ENCODE data around the gene THRSP.
A peak's percentile ranks its signal among the peaks of the same experiment; 100 is the strongest.
"Not testable (repeated sequence)": the region's sequence is repeated elsewhere in the genome, so short reads cannot be mapped to it uniquely, and the experiment has no call there.

THRSP gene

DNA sequence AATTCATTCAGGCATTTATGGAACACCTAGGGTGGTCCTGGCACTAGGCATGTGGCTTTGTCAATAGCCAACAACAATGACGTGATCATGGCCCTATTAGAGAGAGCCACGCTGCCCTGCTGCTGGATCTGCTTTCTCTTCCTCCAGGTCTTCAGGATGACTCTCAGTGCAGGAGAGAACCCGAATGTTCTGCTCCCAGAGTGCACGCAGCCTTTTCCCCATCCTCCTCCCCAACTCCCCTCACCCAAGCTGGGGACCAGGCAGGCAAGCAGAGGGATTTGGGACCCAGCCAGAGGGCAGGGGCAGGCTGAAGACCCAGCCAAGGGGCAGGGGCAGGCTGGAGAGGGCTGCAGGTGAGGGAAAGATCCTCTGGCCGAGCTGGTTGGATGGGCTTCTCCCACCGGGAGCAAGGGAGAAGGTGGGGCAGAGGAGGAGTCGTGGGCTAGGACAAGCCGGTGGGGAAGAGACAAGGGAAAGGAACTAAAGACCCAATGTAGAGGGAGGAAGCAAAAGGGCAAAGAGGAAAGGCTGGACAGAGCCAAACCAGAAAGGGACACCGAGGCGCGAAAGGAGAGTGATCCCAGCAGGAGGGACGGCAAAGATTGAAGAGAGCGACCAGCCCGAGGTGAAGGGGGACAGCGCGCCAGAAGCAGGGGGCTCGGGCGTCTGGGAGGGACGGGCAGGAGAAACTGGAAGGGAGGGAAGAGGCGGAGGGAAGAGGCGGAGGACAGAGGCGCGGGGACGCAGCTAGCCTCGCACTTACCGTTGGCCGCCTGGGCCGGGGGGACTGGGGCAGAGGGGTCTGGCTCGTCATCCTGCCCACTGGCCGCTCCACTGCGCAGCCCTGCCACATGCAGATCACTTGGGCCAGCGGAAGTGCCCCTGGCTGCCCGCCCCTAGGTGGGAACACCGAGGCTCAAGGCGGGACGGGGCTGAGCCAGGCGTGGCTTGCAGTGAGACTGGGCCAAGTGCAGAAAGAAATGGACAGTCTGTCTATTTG, 41.0 kb upstream of the THRSP start, which contains the start of gene KCTD14:
Gene KCTD14, minus strand, starts transcription at position 880 of the 1,000 bp plus-strand sequence. Its CDS starts 27 bp downstream, at position 853.
- WGBS (ENCODE audit: insufficient coverage), result 26% methylated on average over 32 of the region's 37 CpGs
- CTCF ChIA-PET, result no interaction called here
- H3K4me3 ChIP-seq (ENCODE audit: control insufficient read depth in 1 of 7, extremely low read depth in 1 of 7, insufficient read depth in 4 of 7, low read depth in 2 of 7, low read length in 6 of 7), result peak within 1 kb of the TSS in 3 of 7 experiments; percentile 37 to 56 (median 42)

DNA sequence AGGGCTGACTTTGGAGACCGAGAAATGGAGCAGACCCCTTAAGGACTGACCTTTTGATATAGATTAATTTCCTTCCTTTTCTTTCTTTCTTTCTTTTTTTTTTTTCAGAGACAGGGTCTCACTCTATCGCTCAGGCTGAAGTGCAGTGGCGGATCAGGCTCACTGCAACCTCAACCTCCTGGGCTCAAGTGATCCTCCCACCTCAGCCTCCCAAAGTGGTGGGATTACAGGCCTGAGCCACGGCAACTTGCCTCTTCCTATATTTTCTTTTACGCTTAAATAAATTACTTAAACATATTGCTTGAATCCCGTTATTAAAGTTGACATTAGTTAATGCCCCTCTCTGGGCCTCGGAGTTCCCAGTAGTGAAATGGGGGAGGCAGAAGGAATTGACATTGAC, 40.2 kb upstream of the THRSP start:
- Histone ChIP-seq H3K36me3 (ENCODE audit: control insufficient read depth in 4 of 4, insufficient read depth in 4 of 4, low read length in 3 of 4) (no peaks in the 10 kb centered on the region), H3K4me1 (ENCODE audit: control extremely low read depth in 1 of 4, control insufficient read depth in 4 of 4, insufficient read depth in 4 of 4, low read length in 3 of 4) (peaks cover 0 to 3% (median 3%) of the 10 kb centered on the region in 4 experiments), H3K27ac (ENCODE audit: insufficient read depth in 1 of 2, low read depth in 1 of 2, low read length in 2 of 2, poor library complexity in 1 of 2, severe bottlenecking in 2 of 2) (no peak overlapping the region), H3K9me3 (ENCODE audit: control extremely low read depth in 1 of 5, control insufficient read depth in 4 of 5, insufficient read depth in 2 of 5, low read depth in 1 of 5, low read length in 4 of 5) (peaks cover 0 to 2% (median 0%) of the 10 kb centered on the region in 5 experiments), H3K27me3 (replicated peaks in 2 of 5; ENCODE audit: control insufficient read depth in 4 of 5, insufficient read depth in 5 of 5, low read length in 4 of 5) (peaks cover 0 to 23% (median 4%) of the 10 kb centered on the region in 5 experiments), H3K4me3 (ENCODE audit: control insufficient read depth in 1 of 7, extremely low read depth in 1 of 7, insufficient read depth in 4 of 7, low read depth in 2 of 7, low read length in 6 of 7) (peak overlapping the region in 3 of 7 experiments; percentile 37 to 56 (median 42))
- no peak for DNase-seq
- POLR2A ChIA-PET, result no interaction called here
- CTCF ChIA-PET, result no interaction called here
- WGBS (ENCODE audit: insufficient coverage), result 75% methylated on average over 3 of the region's 7 CpGs

More for the DNA sequence above, 41.0 kb upstream of the THRSP start, which contains the start of gene KCTD14:
- no peaks in the 10 kb centered on the region for H3K36me3 ChIP-seq (ENCODE audit: control insufficient read depth in 4 of 4, insufficient read depth in 4 of 4, low read length in 3 of 4)
- POLR2A ChIA-PET, result no interaction called here
- DNase-seq, result no peak
- H3K27ac ChIP-seq (ENCODE audit: insufficient read depth in 1 of 2, low read depth in 1 of 2, low read length in 2 of 2, poor library complexity in 1 of 2, severe bottlenecking in 2 of 2), result no peak within 1 kb of the TSS
- H3K4me1 ChIP-seq (ENCODE audit: control extremely low read depth in 1 of 4, control insufficient read depth in 4 of 4, insufficient read depth in 4 of 4, low read length in 3 of 4), result peaks cover 0 to 3% (median 3%) of the 10 kb centered on the region in 4 experiments
- peaks cover 0 to 2% (median 0%) of the 10 kb centered on the region in 5 experiments for H3K9me3 ChIP-seq (ENCODE audit: control extremely low read depth in 1 of 5, control insufficient read depth in 4 of 5, insufficient read depth in 2 of 5, low read depth in 1 of 5, low read length in 4 of 5)
- peaks cover 0 to 23% (median 4%) of the 10 kb centered on the region in 5 experiments for H3K27me3 ChIP-seq (replicated peaks in 2 of 5; ENCODE audit: control insufficient read depth in 4 of 5, insufficient read depth in 5 of 5, low read length in 4 of 5)

GRCh38 chr11:78025378-78025777, 38.3 kb upstream of the THRSP start:
- H3K4me3 ChIP-seq (ENCODE audit: control insufficient read depth in 1 of 7, extremely low read depth in 1 of 7, insufficient read depth in 4 of 7, low read depth in 2 of 7, low read length in 6 of 7), result no peak overlapping the region
- CTCF ChIA-PET, result interaction anchor here (1.4 kb wide), 1 partner anchor 26 kb away, joined by 4 read pairs; no protein-coding TSS in a partner anchor

DNA sequence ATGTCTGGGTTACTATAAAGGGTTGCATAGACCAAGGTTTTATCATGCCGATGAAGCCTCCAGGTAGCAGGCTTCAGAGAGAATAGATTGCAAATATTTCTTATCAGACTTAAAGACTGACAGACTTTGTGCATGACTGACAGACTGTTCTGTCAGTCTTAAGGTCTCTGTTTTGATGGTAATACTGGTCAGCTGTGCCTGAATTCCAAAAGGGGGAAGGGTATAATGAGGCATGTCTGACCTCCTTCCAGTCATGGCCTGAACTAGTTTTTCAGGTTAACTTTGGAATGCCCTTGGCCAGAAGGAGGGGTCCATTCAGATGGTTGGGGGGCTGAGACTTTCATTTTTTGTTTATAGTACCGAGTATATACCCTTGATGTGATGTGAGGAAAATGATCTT, 35.9 kb upstream of the THRSP start:
- POLR2A ChIA-PET, result no interaction called here
- Histone ChIP-seq H3K4me1 (ENCODE audit: control extremely low read depth in 1 of 4, control insufficient read depth in 4 of 4, insufficient read depth in 4 of 4, low read length in 3 of 4) (peaks cover 0 to 23% (median 14%) of the 10 kb centered on the region in 4 experiments), H3K9me3 (ENCODE audit: control extremely low read depth in 1 of 5, control insufficient read depth in 4 of 5, insufficient read depth in 2 of 5, low read depth in 1 of 5, low read length in 4 of 5) (no peaks in the 10 kb centered on the region), H3K27me3 (replicated peaks in 2 of 5; ENCODE audit: control insufficient read depth in 4 of 5, insufficient read depth in 5 of 5, low read length in 4 of 5) (peaks cover 0 to 12% (median 4%) of the 10 kb centered on the region in 5 experiments), H3K36me3 (ENCODE audit: control insufficient read depth in 4 of 4, insufficient read depth in 4 of 4, low read length in 3 of 4) (no peaks in the 10 kb centered on the region), H3K4me3 (ENCODE audit: control insufficient read depth in 1 of 7, extremely low read depth in 1 of 7, insufficient read depth in 4 of 7, low read depth in 2 of 7, low read length in 6 of 7) (no peak overlapping the region), H3K27ac (ENCODE audit: insufficient read depth in 1 of 2, low read depth in 1 of 2, low read length in 2 of 2, poor library complexity in 1 of 2, severe bottlenecking in 2 of 2) (no peak overlapping the region)
- WGBS (ENCODE audit: insufficient coverage), result 86% methylated on average over 1 of the region's 2 CpGs
- no peak for DNase-seq
- CTCF ChIA-PET, result interaction anchor here (0.6 to 0.7 kb wide), 2 partner anchors 18 to 33 kb away, joined by 3 read pairs; no protein-coding TSS in a partner anchor

More at GRCh38 chr11:78025378-78025777, 38.3 kb upstream of the THRSP start:
- POLR2A ChIA-PET, result no interaction called here
- Histone ChIP-seq H3K36me3 (ENCODE audit: control insufficient read depth in 4 of 4, insufficient read depth in 4 of 4, low read length in 3 of 4) (no peaks in the 10 kb centered on the region), H3K27me3 (replicated peaks in 2 of 5; ENCODE audit: control insufficient read depth in 4 of 5, insufficient read depth in 5 of 5, low read length in 4 of 5) (peaks cover 0 to 23% (median 4%) of the 10 kb centered on the region in 5 experiments), H3K4me1 (ENCODE audit: control extremely low read depth in 1 of 4, control insufficient read depth in 4 of 4, insufficient read depth in 4 of 4, low read length in 3 of 4) (peaks cover 0 to 10% (median 5%) of the 10 kb centered on the region in 4 experiments), H3K9me3 (ENCODE audit: control extremely low read depth in 1 of 5, control insufficient read depth in 4 of 5, insufficient read depth in 2 of 5, low read depth in 1 of 5, low read length in 4 of 5) (peaks cover 0 to 2% (median 0%) of the 10 kb centered on the region in 5 experiments), H3K27ac (ENCODE audit: insufficient read depth in 1 of 2, low read depth in 1 of 2, low read length in 2 of 2, poor library complexity in 1 of 2, severe bottlenecking in 2 of 2) (no peak overlapping the region)
- DNase-seq, result no peak

GRCh38 chr11:78028423-78028822, 35.2 kb upstream of the THRSP start:
- H3K4me3 ChIP-seq (ENCODE audit: control insufficient read depth in 1 of 7, extremely low read depth in 1 of 7, insufficient read depth in 4 of 7, low read depth in 2 of 7, low read length in 6 of 7); H3K27me3 ChIP-seq (replicated peaks in 2 of 5; ENCODE audit: control insufficient read depth in 4 of 5, insufficient read depth in 5 of 5, low read length in 4 of 5); H3K27ac ChIP-seq (ENCODE audit: insufficient read depth in 1 of 2, low read depth in 1 of 2, low read length in 2 of 2, poor library complexity in 1 of 2, severe bottlenecking in 2 of 2); H3K9me3 ChIP-seq (ENCODE audit: control extremely low read depth in 1 of 5, control insufficient read depth in 4 of 5, insufficient read depth in 2 of 5, low read depth in 1 of 5, low read length in 4 of 5); DNase-seq; H3K36me3 ChIP-seq (ENCODE audit: control insufficient read depth in 4 of 4, insufficient read depth in 4 of 4, low read length in 3 of 4): not testable (repeated sequence)
- WGBS (ENCODE audit: insufficient coverage), result 100% methylated on average over 7 of the region's 9 CpGs
- ChIA-PET POLR2A (interaction anchor here (0.6 to 0.8 kb wide), 2 partner anchors 112 to 322 kb away, joined by 3 read pairs; no protein-coding TSS in a partner anchor), CTCF (interaction anchor here (0.6 kb wide), 2 partner anchors 28 to 33 kb away, joined by 3 read pairs; no protein-coding TSS in a partner anchor)
- H3K4me1 ChIP-seq (ENCODE audit: control extremely low read depth in 1 of 4, control insufficient read depth in 4 of 4, insufficient read depth in 4 of 4, low read length in 3 of 4), result peaks cover 0 to 21% (median 10%) of the 10 kb centered on the region in 4 experiments

DNA sequence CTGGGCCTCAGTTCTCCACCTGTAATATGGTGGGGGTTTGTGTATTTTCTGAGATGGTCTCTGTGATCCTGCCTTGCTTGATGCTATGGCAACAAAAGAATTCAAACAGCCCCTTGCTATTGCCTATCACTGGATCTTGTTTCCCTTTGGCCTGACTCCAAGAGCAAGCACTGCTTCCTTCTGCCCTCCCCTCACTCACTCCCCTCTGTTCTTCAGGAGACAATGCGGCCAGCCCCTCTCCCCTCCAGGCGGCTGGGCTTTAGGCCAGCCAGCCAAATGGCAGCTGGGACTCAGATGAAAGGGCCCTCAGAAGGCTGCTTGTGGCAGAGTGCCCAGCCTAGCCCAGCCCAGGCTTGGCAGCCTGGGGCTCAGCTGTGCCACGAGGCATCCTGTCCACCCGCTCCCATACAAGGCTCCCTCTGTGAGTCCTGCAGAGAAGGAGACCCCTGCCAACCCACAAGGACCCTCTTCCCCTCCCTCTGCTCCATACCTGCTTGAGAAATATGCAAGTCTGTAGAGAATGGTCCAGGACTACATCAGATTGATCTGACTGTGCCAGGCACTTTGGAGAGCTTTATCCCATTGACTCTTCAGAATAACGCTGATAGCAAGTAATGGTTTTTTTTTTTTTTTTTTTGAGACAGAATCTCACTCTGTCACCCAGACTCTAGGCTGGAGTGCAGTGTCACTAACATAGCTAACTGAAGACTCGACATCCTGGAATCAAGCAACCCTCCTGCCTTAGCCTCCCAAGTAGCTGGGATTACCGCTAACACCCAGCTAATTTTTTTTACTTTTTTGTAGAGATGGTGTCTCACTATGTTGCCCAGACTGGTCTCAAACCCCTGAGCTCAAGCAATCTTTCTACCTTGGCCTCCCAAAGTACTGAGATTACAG, 33.0 kb upstream of the THRSP start:
- Histone ChIP-seq H3K36me3 (ENCODE audit: control insufficient read depth in 4 of 4, insufficient read depth in 4 of 4, low read length in 3 of 4) (no peaks in the 10 kb centered on the region), H3K4me3 (ENCODE audit: control insufficient read depth in 1 of 7, extremely low read depth in 1 of 7, insufficient read depth in 4 of 7, low read depth in 2 of 7, low read length in 6 of 7) (peak overlapping the region in 1 of 7 experiments; percentile 35), H3K4me1 (ENCODE audit: control extremely low read depth in 1 of 4, control insufficient read depth in 4 of 4, insufficient read depth in 4 of 4, low read length in 3 of 4) (peaks cover 0 to 21% (median 10%) of the 10 kb centered on the region in 4 experiments), H3K9me3 (ENCODE audit: control extremely low read depth in 1 of 5, control insufficient read depth in 4 of 5, insufficient read depth in 2 of 5, low read depth in 1 of 5, low read length in 4 of 5) (no peaks in the 10 kb centered on the region), H3K27ac (ENCODE audit: insufficient read depth in 1 of 2, low read depth in 1 of 2, low read length in 2 of 2, poor library complexity in 1 of 2, severe bottlenecking in 2 of 2) (peak overlapping the region in 1 of 2 experiments; percentile 72), H3K27me3 (replicated peaks in 2 of 5; ENCODE audit: control insufficient read depth in 4 of 5, insufficient read depth in 5 of 5, low read length in 4 of 5) (no peaks in the 10 kb centered on the region)
- peak; percentile 69 to 94 (median 89) for DNase-seq
- 40% methylated on average over 3 of the region's 7 CpGs for WGBS (ENCODE audit: insufficient coverage)
- ChIA-PET POLR2A (no interaction called here), CTCF (interaction anchor here (0.6 to 1.3 kb wide), 3 partner anchors 9 to 73 kb away, joined by 3 to 4 read pairs (median 4); no protein-coding TSS in a partner anchor)

Measured in common myeloid progenitor, CD34-positive (primary cell).